Gastroesophageal sphincter (tissue), 4 donors: ENCODE data around the gene TERB1. TPM values are rescaled to one million over a fixed set of nuclear protein-coding genes. Genes with fewer than 3 reads are reported as not detected.
A peak's percentile ranks its signal among the peaks of the same experiment; 100 is the strongest.

Experiments
- ATAC-seq: fragments of 150-250 bp; one replicate; pipeline ENCODE4 v1.9.1; 2016; ENCODE audit warnings: mild to moderate bottlenecking, moderate library complexity
- H3K27ac ChIP-seq, 4 donors: fragments of 200-600 bp; sonication (generic) in 3 of 4; 1 replicate in 3 of 4; 2 replicates in 1 of 4; pipeline ENCODE4 v1.5.1; 2016 to 2019
- H3K27me3 ChIP-seq: fragments of 200-600 bp; sonication (generic); one replicate; pipeline ENCODE4 v1.5.1; 2019
- H3K36me3 ChIP-seq, 2 donors: fragments of 200-600 bp; sonication (generic); one replicate each; pipeline ENCODE4 v1.5.1; 2019; ENCODE audit warnings: control low read depth in 1 of 2
- H3K4me1 ChIP-seq, 3 donors: fragments of 200-600 bp; sonication (generic); 1 replicate in 2 of 3; 2 replicates in 1 of 3; pipeline ENCODE4 v1.5.1; 2016 to 2019; ENCODE audit warnings: control low read depth in 2 of 3
- H3K4me3 ChIP-seq, 2 donors: fragments of 200-600 bp; sonication (generic); one replicate each; pipeline ENCODE4 v1.5.1; 2019; ENCODE audit warnings: mild to moderate bottlenecking in 1 of 2, moderate library complexity in 1 of 2
- H3K9me3 ChIP-seq, 3 donors: fragments of 200-600 bp; sonication (generic); one replicate each; pipeline ENCODE4 v1.5.1; 2017 to 2019; ENCODE audit warnings: control low read depth in 2 of 3
- CTCF ChIP-seq, 4 experiments: fragments of 200-600 bp in 2 of 4; fragments of 450-650 bp in 2 of 4; sonication (generic) in 1 of 4; IDR thresholded peaks; one replicate each; pipeline ENCODE4 v1.5.1; 2017 to 2019; ENCODE audit warnings: antibody characterized with exemption in 4 of 4, mild to moderate bottlenecking in 2 of 4, moderate library complexity in 2 of 4
- EP300 ChIP-seq: sonication (generic); formaldehyde crosslinking; IDR thresholded peaks from one replicate; pipeline ENCODE4 v1.6.1; 2017; ENCODE audit warnings: antibody characterized with exemption, mild to moderate bottlenecking
- POLR2A ChIP-seq, 2 donors: fragments of 450-650 bp; IDR thresholded peaks; one replicate each; pipeline ENCODE4 v1.6.1; 2017; ENCODE audit warnings: antibody characterized with exemption in 2 of 2, mild to moderate bottlenecking in 2 of 2, moderate library complexity in 1 of 2
- POLR2AphosphoS5 ChIP-seq: sonication (generic); formaldehyde crosslinking; IDR thresholded peaks from one replicate; pipeline ENCODE4 v1.6.1; 2017; ENCODE audit warnings: antibody characterized with exemption
- WGBS, 2 donors: methylation state at CpG; one replicate each; pipeline ENCODE4 v1.1.5; 2018; ENCODE audit warnings: low coverage in 1 of 2; 5-methylcytosine and 5-hydroxymethylcytosine counted together
- total RNA-seq, 4 donors: library from RNA; depleted of rRNA; stranded (reverse); fragments of >200 nt; gene quantifications; one replicate each; pipeline ENCODE4 v1.1.0, GENCODE V29; 2016

Gene TERB1
- total RNA-seq, 4 donors from 2014 or later: 0.40 TPM; not detected in 3

GRCh38 chr16:66746682-66747081 is 54.7 kb downstream of the TERB1 start:
- ATAC-seq: no peak
- H3K36me3 ChIP-seq: peaks cover 0 to 72% of the 10 kb centered on the region in 2 donors
- 0 to 25% methylated on average over 1 of the region's 1 CpG for WGBS, 2 donors
- peak overlapping the region in 2 of 4 donors; percentile 42 to 54 for H3K27ac ChIP-seq
- peaks cover 6 to 69% (median 36%) of the 10 kb centered on the region in 3 donors for H3K4me1 ChIP-seq
- H3K27me3 ChIP-seq: no peaks in the 10 kb centered on the region
- no peak overlapping the region for H3K4me3 ChIP-seq
- TF ChIP-seq CTCF (IDR thresholded peaks at IDR 0.05): no peak
- TF ChIP-seq EP300: no peak
- TF ChIP-seq POLR2AphosphoS5: no peak
- TF ChIP-seq POLR2A (IDR thresholded peaks at IDR 0.05): no peak
- H3K9me3 ChIP-seq: no peaks in the 10 kb centered on the region

- H3K27ac ChIP-seq: peak overlapping the region in 2 of 4 donors; percentile 42 to 54
Observed at GRCh38 chr16:66746048-66746447, 55.3 kb downstream of the TERB1 start.

GRCh38 chr16:66741950-66742808 is 59.2 kb downstream of the TERB1 start:
- peaks cover 0 to 82% of the 10 kb centered on the region in 2 donors for H3K36me3 ChIP-seq
- WGBS, 2 donors: 34 to 40% methylated on average over 9 to 10 of the region's 10 CpGs

More at GRCh38 chr16:66746048-66746447, 55.3 kb downstream of the TERB1 start:
- H3K4me3 ChIP-seq: no peak overlapping the region
- H3K27me3 ChIP-seq: no peaks in the 10 kb centered on the region
- peaks cover 0 to 72% of the 10 kb centered on the region in 2 donors for H3K36me3 ChIP-seq
- WGBS, 2 donors: 46 to 50% methylated on average over 2 to 3 of the region's 3 CpGs
- peaks cover 8 to 74% (median 36%) of the 10 kb centered on the region in 3 donors for H3K4me1 ChIP-seq
- TF ChIP-seq CTCF (IDR thresholded peaks at IDR 0.05) (no peak), POLR2A (IDR thresholded peaks at IDR 0.05) (no peak), POLR2AphosphoS5 (no peak), EP300 (no peak)
- H3K9me3 ChIP-seq: no peaks in the 10 kb centered on the region
- ATAC-seq: no peak

GRCh38 chr16:66741169-66741900 is 60.0 kb downstream of the TERB1 start:
- 0 to 7% methylated on average over 7 to 10 of the region's 10 CpGs for WGBS, 2 donors
- no peaks in the 10 kb centered on the region for H3K9me3 ChIP-seq
- TF ChIP-seq POLR2AphosphoS5: peak; percentile 83
- peak in 1 of 4 experiments; percentile 17 for TF ChIP-seq CTCF (IDR thresholded peaks at IDR 0.05)
- TF ChIP-seq EP300: no peak
- no peak for TF ChIP-seq POLR2A (IDR thresholded peaks at IDR 0.05)
- H3K27me3 ChIP-seq: no peaks in the 10 kb centered on the region
- peaks cover 14 to 73% (median 27%) of the 10 kb centered on the region in 3 donors for H3K4me1 ChIP-seq
- peaks cover 0 to 82% of the 10 kb centered on the region in 2 donors for H3K36me3 ChIP-seq
- H3K27ac ChIP-seq: peak overlapping the region; percentile 79 to 86 (median 82)
- H3K4me3 ChIP-seq: no peak overlapping the region
- ATAC-seq: peak; percentile 98

More at GRCh38 chr16:66741950-66742808, 59.2 kb downstream of the TERB1 start:
- TF ChIP-seq EP300 (no peak), POLR2AphosphoS5 (no peak), CTCF (IDR thresholded peaks at IDR 0.05) (no peak), POLR2A (IDR thresholded peaks at IDR 0.05) (no peak)
- H3K27me3 ChIP-seq: no peaks in the 10 kb centered on the region
- ATAC-seq: no peak
- no peak overlapping the region for H3K4me3 ChIP-seq
- H3K27ac ChIP-seq: peak overlapping the region; percentile 79 to 86 (median 82)
- peaks cover 14 to 73% (median 28%) of the 10 kb centered on the region in 3 donors for H3K4me1 ChIP-seq
- no peaks in the 10 kb centered on the region for H3K9me3 ChIP-seq
